HCT116 (cell line): ENCODE results near the gene SPON1.

ENCODE experiments used
- ELF1 ChIP-seq: IDR thresholded peaks from 2 replicates; pipeline ENCODE4 v1.6.1; 2012; ENCODE audit warnings: low read depth, borderline replicate concordance
- EZH2phosphoT487 ChIP-seq: fragments of 200-600 bp; IDR thresholded peaks from 2 replicates; pipeline ENCODE4 v1.6.1; 2018; ENCODE audit warnings: antibody characterized with exemption, borderline replicate concordance
- JUND ChIP-seq: IDR thresholded peaks from 2 replicates; pipeline ENCODE4 v1.6.1; 2012
- TF ChIP-seq, protein P1 (sequence below), 3 experiments: fragments of 200-600 bp in 1 of 3; sonication (generic) in 1 of 3; IDR thresholded peaks in 2 of 3; conservative IDR thresholded peaks in 1 of 3; 2 replicates each; pipeline ENCODE4 v1.5.1; 2012 to 2017; ENCODE audit warnings: low read depth in 2 of 3, low read length in 2 of 3, antibody characterized with exemption in 1 of 3, borderline replicate concordance in 1 of 3, control low read depth in 1 of 3, mild to moderate bottlenecking in 1 of 3, mixed read lengths in 1 of 3, mixed run types in 1 of 3, moderate library complexity in 1 of 3; ENCODE audit not compliant: insufficient read depth in 1 of 3

DNA sequence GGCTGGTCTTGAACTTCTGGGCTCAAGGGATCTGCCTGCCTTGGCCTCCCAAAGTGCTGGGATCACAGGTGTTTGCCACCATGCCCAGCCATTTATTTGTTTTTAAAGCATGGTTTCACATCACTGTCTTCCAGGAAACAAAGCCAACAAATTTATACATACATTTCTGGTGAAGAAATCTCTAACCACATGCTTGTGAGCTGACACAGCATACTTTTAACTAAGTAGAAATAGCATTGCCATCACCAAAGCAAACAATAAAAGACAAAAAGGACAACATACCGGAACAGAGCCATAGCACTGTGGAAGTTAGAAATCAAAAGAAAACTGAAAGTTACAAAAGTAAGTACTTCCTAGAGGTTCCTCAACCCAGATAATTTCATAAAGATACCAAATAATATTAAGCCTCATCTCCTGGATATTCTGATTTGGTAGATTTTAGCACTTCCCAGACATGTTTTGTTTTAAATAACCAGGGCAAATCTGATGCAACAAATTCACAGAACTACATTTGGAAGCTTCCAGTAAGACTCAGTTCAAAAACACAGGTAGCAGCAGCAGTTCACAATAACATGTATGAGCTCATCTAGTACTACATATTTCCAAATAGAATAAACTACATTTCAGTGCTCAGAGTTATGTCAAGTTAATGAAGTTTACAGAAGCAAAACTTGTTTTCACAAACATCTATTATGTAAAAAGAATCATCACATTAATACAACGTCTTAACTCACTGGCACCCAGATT lies 325.8 kb downstream of the SPON1 start:
- TF ChIP-seq JUND (no peak), EZH2phosphoT487 (no peak), ELF1 (no peak)
- TF ChIP-seq, protein P1, sequence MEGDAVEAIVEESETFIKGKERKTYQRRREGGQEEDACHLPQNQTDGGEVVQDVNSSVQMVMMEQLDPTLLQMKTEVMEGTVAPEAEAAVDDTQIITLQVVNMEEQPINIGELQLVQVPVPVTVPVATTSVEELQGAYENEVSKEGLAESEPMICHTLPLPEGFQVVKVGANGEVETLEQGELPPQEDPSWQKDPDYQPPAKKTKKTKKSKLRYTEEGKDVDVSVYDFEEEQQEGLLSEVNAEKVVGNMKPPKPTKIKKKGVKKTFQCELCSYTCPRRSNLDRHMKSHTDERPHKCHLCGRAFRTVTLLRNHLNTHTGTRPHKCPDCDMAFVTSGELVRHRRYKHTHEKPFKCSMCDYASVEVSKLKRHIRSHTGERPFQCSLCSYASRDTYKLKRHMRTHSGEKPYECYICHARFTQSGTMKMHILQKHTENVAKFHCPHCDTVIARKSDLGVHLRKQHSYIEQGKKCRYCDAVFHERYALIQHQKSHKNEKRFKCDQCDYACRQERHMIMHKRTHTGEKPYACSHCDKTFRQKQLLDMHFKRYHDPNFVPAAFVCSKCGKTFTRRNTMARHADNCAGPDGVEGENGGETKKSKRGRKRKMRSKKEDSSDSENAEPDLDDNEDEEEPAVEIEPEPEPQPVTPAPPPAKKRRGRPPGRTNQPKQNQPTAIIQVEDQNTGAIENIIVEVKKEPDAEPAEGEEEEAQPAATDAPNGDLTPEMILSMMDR (IDR thresholded peaks at IDR 0.05 in 2 of 3, conservative IDR thresholded peaks at IDR 0.05 in 1 of 3; ENCODE audit: borderline replicate concordance in 1 of 3, insufficient read depth in 1 of 3, low read depth in 2 of 3, low read length in 2 of 3), result no peak
